ENCODE measurements around the gene PGRMC1. TPM values are rescaled to one million over a fixed set of nuclear protein-coding genes. Genes with fewer than 3 reads are reported as not detected.
"Not testable (repeated sequence)": the region's sequence is repeated elsewhere in the genome, so short reads cannot be mapped to it uniquely, and the experiment has no call there.

The PGRMC1 gene
- total and polyA plus RNA-seq, 2 experiments from 2014 or later = 235 to 370 TPM

DNA sequence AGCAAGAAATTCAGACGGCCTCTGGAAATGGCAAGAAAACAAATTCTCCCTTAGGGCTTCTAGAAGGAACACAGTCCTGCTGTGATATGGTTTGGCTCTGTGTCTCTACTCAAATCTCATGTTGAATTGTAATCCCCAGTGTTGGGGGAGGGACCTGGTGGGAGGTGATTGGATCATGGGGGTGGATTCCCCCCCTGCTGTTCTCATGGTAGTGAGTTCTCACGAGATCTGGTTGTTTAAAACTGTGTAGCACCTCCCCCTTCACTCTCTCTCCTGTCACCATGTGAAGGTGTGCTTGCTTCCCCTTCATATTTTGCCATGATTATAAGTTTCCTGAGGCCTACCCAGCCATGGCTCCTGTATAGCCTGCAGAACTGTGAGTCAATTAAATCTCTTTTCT lies 55.2 kb downstream of the PGRMC1 start:
- H3K27me3 ChIP-seq (ENCODE audit: insufficient read depth); H3K79me2 ChIP-seq (replicated peaks; ENCODE audit: insufficient read depth); H4K20me1 ChIP-seq (replicated peaks; ENCODE audit: insufficient read depth); H3K27me3 Mint-ChIP-seq (ENCODE audit: insufficient read depth, low read depth, poor library complexity); H3K4me3 Mint-ChIP-seq; H3K4me1 Mint-ChIP-seq; H3K9me3 Mint-ChIP-seq; H3K4me1 ChIP-seq (ENCODE audit: insufficient read depth); ATAC-seq; H3K4me2 ChIP-seq; H3K9me2 ChIP-seq (ENCODE audit: insufficient read depth); H3K36me3 ChIP-seq (ENCODE audit: insufficient read depth); H3F3A ChIP-seq (replicated peaks; ENCODE audit: low read depth); H3K36me3 Mint-ChIP-seq (ENCODE audit: low read depth); H3K27ac Mint-ChIP-seq; H3K27ac ChIP-seq (ENCODE audit: low read depth); H3K4me3 ChIP-seq; DNase-seq (ENCODE audit: low spot score); H2AFZ ChIP-seq: not testable (repeated sequence)

- no peaks in the 10 kb centered on the region for H3K36me3 ChIP-seq (ENCODE audit: insufficient read depth)
- H2AFZ ChIP-seq = no peak overlapping the region
- no peaks in the 10 kb centered on the region for H3K36me3 Mint-ChIP-seq (ENCODE audit: low read depth)
- ATAC-seq (no peak), DNase-seq (ENCODE audit: low spot score) (peak; percentile 24)
- no peaks in the 10 kb centered on the region for H3K9me2 ChIP-seq (ENCODE audit: insufficient read depth)
- no peaks in the 10 kb centered on the region for H3K27me3 ChIP-seq (ENCODE audit: insufficient read depth)
- H3K4me3 ChIP-seq = no peak overlapping the region
- H3K79me2 ChIP-seq (replicated peaks; ENCODE audit: insufficient read depth) = no peaks in the 10 kb centered on the region
- H3K4me1 Mint-ChIP-seq = peaks cover 8% of the 10 kb centered on the region; the same call in 2 of the 3 replicates
- no peak overlapping the region for H3K27ac Mint-ChIP-seq
- no peaks in the 10 kb centered on the region for H3K4me1 ChIP-seq (ENCODE audit: insufficient read depth)
- H3F3A ChIP-seq (replicated peaks; ENCODE audit: low read depth) = no peaks in the 10 kb centered on the region
- no peaks in the 10 kb centered on the region for H3K27me3 Mint-ChIP-seq (ENCODE audit: insufficient read depth, low read depth, poor library complexity)
- no peak overlapping the region for H3K27ac ChIP-seq (ENCODE audit: low read depth)
- H4K20me1 ChIP-seq (replicated peaks; ENCODE audit: insufficient read depth) = no peaks in the 10 kb centered on the region
- H3K4me2 ChIP-seq = no peak overlapping the region
- TF ChIP-seq, protein P1, sequence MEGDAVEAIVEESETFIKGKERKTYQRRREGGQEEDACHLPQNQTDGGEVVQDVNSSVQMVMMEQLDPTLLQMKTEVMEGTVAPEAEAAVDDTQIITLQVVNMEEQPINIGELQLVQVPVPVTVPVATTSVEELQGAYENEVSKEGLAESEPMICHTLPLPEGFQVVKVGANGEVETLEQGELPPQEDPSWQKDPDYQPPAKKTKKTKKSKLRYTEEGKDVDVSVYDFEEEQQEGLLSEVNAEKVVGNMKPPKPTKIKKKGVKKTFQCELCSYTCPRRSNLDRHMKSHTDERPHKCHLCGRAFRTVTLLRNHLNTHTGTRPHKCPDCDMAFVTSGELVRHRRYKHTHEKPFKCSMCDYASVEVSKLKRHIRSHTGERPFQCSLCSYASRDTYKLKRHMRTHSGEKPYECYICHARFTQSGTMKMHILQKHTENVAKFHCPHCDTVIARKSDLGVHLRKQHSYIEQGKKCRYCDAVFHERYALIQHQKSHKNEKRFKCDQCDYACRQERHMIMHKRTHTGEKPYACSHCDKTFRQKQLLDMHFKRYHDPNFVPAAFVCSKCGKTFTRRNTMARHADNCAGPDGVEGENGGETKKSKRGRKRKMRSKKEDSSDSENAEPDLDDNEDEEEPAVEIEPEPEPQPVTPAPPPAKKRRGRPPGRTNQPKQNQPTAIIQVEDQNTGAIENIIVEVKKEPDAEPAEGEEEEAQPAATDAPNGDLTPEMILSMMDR (conservative IDR thresholded peaks at IDR 0.05; ENCODE audit: low read depth in 2 of 2) = peak; percentile 9 to 49; a peak in 2 of 4 replicates
- TF ChIP-seq ZNF114 (CRISPR knock-in tag; IDR thresholded peaks at IDR 0.05) = no peak
- no peak for TF ChIP-seq CREB1 (CRISPR knock-in tag; IDR thresholded peaks at IDR 0.05; ENCODE audit: low read depth)
- H3K9me3 Mint-ChIP-seq = no peaks in the 10 kb centered on the region
- no peak overlapping the region for H3K4me3 Mint-ChIP-seq
Observed at GRCh38 chrX:119292445-119292844, 56.4 kb downstream of the PGRMC1 start.

Other genes starting within 250 kb of the PGRMC1 start
- gene CT47C1, start 163.3 kb upstream of the PGRMC1 start, total RNA-seq (2014; rRNA removed; shearing (Covaris generic)) = not detected in 2 replicates
- gene CT47C1, start 163.3 kb upstream of the PGRMC1 start, polyA plus RNA-seq (2016; fragmentation: Nextera tagmentation; extraction: Ambion mirVana) = not detected in 2 replicates
- gene KIAA1210, start 108.5 kb upstream of the PGRMC1 start, total RNA-seq (2014; rRNA removed; shearing (Covaris generic)) = not detected in 2 replicates
- gene KIAA1210, start 108.5 kb upstream of the PGRMC1 start, polyA plus RNA-seq (2016; fragmentation: Nextera tagmentation; extraction: Ambion mirVana) = not detected in 2 replicates
- gene SLC25A43, start 163.1 kb downstream of the PGRMC1 start, total RNA-seq (2014; rRNA removed; shearing (Covaris generic)) = 8.9 and 12.7 TPM in 2 replicates
- 7.1 and 8.7 TPM in 2 replicates for gene SLC25A43, start 163.1 kb downstream of the PGRMC1 start, polyA plus RNA-seq (2016; fragmentation: Nextera tagmentation; extraction: Ambion mirVana)
- gene SLC25A5, start 232.2 kb downstream of the PGRMC1 start, total RNA-seq (2014; rRNA removed; shearing (Covaris generic)) = 379 and 451 TPM in 2 replicates
- 325 and 348 TPM in 2 replicates for gene SLC25A5, start 232.2 kb downstream of the PGRMC1 start, polyA plus RNA-seq (2016; fragmentation: Nextera tagmentation; extraction: Ambion mirVana)

Data from GM23338 (cell line).